ENCODE results near the gene ZPR1. TPM values are rescaled to one million over a fixed set of nuclear protein-coding genes. Genes with fewer than 3 reads are reported as not detected.

ZPR1 gene
- total and polyA plus RNA-seq, 4 donors, result 9.4 to 56.1 (median 18.3) TPM

GRCh38 chr11:116829525-116830183 is 41.8 kb upstream of the ZPR1 start, which contains the start of gene APOC3:
Gene APOC3, plus strand, starts transcription at chr11:116829907. Its CDS starts 676 bp downstream, at chr11:116830583.
- peak; percentile 68 for DNase-seq (ENCODE audit: low spot score)
- H3K36me3 ChIP-seq (ENCODE audit: control insufficient read depth in 4 of 4, insufficient read depth in 3 of 4, low read depth in 1 of 4, low read length in 3 of 4), result no peaks in the 10 kb centered on the region
- no peaks in the 10 kb centered on the region for H3K9me3 ChIP-seq (ENCODE audit: control insufficient read depth in 4 of 4, low read length in 3 of 4)
- 31% methylated on average over 9 of the region's 9 CpGs for WGBS
- H3K9ac ChIP-seq (ENCODE audit: low read depth in 1 of 2, low read length in 2 of 2), result peak within 1 kb of the TSS; percentile 52 to 98
- H3K27ac ChIP-seq (ENCODE audit: low read depth in 1 of 2, low read length in 2 of 2), result peak within 1 kb of the TSS; percentile 86 to 91
- H3K4me3 ChIP-seq (ENCODE audit: low read depth in 1 of 3, low read length in 3 of 3), result peak within 1 kb of the TSS; percentile 45 to 79 (median 72)
- TF ChIP-seq RAD21 (IDR thresholded peaks at IDR 0.05) (peak; percentile 57 to 72), EGR1 (IDR thresholded peaks at IDR 0.05; ENCODE audit: low read depth in 2 of 2) (no peak), YY1 (IDR thresholded peaks at IDR 0.05) (peak; percentile 67), MAX (IDR thresholded peaks at IDR 0.05) (peak; percentile 49), NR2F2 (IDR thresholded peaks at IDR 0.05) (peak; percentile 27), REST (IDR thresholded peaks at IDR 0.05) (peak; percentile 95), ATF3 (IDR thresholded peaks at IDR 0.05) (peak; percentile 49), HNF4A (conservative IDR thresholded peaks at IDR 0.05) (peak; percentile 97), RXRA (IDR thresholded peaks at IDR 0.05) (peak; percentile 90 to 94), CTCF (IDR thresholded peaks at IDR 0.05; ENCODE audit: low read depth, low read length, missing input control) (no peak), SP1 (IDR thresholded peaks at IDR 0.05) (peak; percentile 96), JUND (IDR thresholded peaks at IDR 0.05) (peak in 1 of 2 donors; percentile 71), ZBTB33 (IDR thresholded peaks at IDR 0.05) (peak; percentile 49), FOXA1 (IDR thresholded peaks at IDR 0.05) (no peak), HNF4G (IDR thresholded peaks at IDR 0.05) (peak; percentile 95), TAF1 (conservative IDR thresholded peaks at IDR 0.05) (peak; percentile 99), FOXA2 (IDR thresholded peaks at IDR 0.05) (no peak), GABPA (IDR thresholded peaks at IDR 0.05 in 1 of 2, conservative IDR thresholded peaks at IDR 0.05 in 1 of 2) (peak in 1 of 2 donors; percentile 17)
- peaks cover 22 to 79% (median 46%) of the 10 kb centered on the region in 4 donors for H3K4me1 ChIP-seq (ENCODE audit: control insufficient read depth in 4 of 4, insufficient read depth in 4 of 4, low read length in 3 of 4)
- H3K27me3 ChIP-seq (ENCODE audit: control insufficient read depth in 4 of 4, insufficient read depth in 4 of 4, low read length in 3 of 4), result no peaks in the 10 kb centered on the region

Measured in liver (tissue), 9 donors.